Left lobe of liver (tissue), 2 donors: ENCODE results near the gene ARMC7. TPM values are rescaled to one million over a fixed set of nuclear protein-coding genes. Genes with fewer than 3 reads are reported as not detected.
A peak's percentile ranks its signal among the peaks of the same experiment; 100 is the strongest.

Experiments
- ATAC-seq: fragments of 200-7000 bp; cut with Tn5 transposase; one replicate; pipeline ENCODE4 v1.9.1; 2020; ENCODE audit warnings: mild to moderate bottlenecking, moderate library complexity
- DNase-seq: peaks from one replicate; pipeline ENCODE4 v3.0.0-alpha.2; 2020; ENCODE audit warnings: low spot score
- total RNA-seq: library from RNA; stranded (reverse); gene quantifications from one replicate; pipeline ENCODE4 v1.2.1, GENCODE V29; 2021
- donor health status: DM: no; HTN: no; CAD: no; lungs with moderate emphysema.
- donor health status: DM: no; HTN: yes; CAD: no.

ARMC7 gene
- total RNA-seq, 1 donor from 2014 or later = 5.6 TPM

GRCh38 chr17:75098861-75099260 lies 10.9 kb upstream of the ARMC7 start:
- no peak for ATAC-seq
- DNase-seq = no peak

- DNase-seq (no peak), ATAC-seq (no peak)
Observed at GRCh38 chr17:75099881-75100595, 9.7 kb upstream of the ARMC7 start.

DNA sequence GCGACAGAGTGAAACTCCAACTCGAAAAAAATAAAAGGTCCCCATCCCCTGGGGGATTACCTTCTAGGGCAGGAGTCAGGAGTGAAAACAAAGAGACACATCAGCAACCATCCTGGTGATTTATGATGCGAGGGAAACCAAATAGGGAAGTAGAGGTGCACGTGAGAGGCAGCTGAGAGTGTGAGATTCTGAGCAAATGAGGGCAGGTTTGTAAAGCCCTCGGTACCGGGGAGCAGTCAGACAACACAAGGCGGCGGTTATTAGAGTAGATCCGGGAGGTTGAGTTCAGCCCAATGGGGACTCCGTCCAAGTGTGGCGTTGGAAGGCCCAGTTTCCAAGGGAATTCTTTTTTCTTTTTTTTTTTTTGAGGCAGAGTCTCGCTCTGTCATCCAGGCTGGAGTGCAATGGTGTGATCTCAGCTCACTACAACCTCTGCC lies 7.4 kb upstream of the ARMC7 start:
- ATAC-seq (no peak), DNase-seq (no peak)

- DNase-seq (no peak), ATAC-seq (no peak)
Observed at GRCh38 chr17:75103601-75104554, 5.9 kb upstream of the ARMC7 start.

GRCh38 chr17:75105126-75106080 lies 4.4 kb upstream of the ARMC7 start:
- ATAC-seq = peak; percentile 75
- no peak for DNase-seq

GRCh38 chr17:75108193-75108592 lies 1.6 kb upstream of the ARMC7 start:
- no peak for ATAC-seq
- DNase-seq = no peak

GRCh38 chr17:75109046-75109406 lies 743 bp upstream of the ARMC7 start:
- DNase-seq (no peak), ATAC-seq (no peak)

DNA sequence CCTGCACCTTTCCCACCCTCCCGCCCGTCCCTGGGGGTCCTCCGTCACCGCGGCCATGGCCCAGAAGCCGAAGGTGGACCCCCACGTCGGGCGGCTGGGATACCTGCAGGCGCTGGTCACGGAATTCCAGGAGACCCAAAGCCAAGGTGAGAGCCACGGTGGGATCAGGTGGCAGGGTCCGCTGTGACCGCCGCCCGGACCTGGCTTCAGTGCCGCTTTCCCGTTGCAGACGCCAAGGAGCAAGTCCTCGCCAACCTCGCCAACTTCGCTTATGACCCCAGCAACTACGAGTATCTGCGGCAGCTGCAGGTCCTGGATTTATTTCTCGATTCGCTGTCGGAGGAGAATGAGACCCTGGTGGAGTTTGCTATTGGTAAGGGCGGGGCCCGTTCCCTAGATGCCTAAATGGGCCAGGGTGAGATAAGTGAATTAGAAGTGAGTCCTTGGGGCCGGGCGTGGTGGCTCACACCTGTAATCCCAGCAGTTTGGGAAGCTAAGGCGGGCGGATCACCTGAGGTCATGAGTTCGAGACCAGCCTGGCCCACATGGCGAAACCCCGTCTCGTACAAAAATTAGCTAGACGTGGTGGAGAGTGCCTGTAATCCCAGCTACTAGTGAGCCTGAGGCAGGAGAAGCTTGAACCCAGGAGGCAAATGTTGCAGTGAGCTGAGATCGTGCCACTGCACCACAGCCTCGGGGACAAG lies 617 bp downstream of the ARMC7 start:
- DNase-seq = no peak

GRCh38 chr17:75111777-75112335 lies 2.1 kb downstream of the ARMC7 start:
- DNase-seq (no peak), ATAC-seq (no peak)

More for the DNA sequence above, 617 bp downstream of the ARMC7 start:
- ATAC-seq = peak; percentile 15

- peak; percentile 85 for ATAC-seq
- DNase-seq = peak; percentile 86
Observed at GRCh38 chr17:75113798-75114551, 4.2 kb downstream of the ARMC7 start.

- no peak for DNase-seq
Observed at GRCh38 chr17:75114552-75115314, 5.0 kb downstream of the ARMC7 start.

DNA sequence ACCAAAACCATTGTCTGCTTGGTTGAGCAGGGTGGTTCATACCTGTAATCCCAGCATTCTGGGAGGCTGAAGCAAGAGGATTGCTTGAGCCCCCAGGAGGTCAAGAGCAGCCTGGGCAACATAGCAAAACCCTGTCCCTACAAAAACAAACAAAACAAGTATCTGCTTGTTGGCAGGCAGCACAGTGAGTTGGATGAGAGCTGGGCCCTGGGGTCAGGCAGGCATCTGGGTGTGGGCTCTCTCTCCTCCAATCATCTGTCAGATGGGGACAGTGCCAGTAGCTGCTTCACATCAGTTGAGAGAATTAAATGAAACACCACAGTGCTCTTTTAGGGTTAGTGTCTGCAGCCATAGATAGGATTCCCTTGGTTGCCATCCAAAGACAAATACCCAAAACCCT lies 5.8 kb downstream of the ARMC7 start:
- no peak for ATAC-seq

More at GRCh38 chr17:75114552-75115314, 5.0 kb downstream of the ARMC7 start:
- ATAC-seq = no peak

DNA sequence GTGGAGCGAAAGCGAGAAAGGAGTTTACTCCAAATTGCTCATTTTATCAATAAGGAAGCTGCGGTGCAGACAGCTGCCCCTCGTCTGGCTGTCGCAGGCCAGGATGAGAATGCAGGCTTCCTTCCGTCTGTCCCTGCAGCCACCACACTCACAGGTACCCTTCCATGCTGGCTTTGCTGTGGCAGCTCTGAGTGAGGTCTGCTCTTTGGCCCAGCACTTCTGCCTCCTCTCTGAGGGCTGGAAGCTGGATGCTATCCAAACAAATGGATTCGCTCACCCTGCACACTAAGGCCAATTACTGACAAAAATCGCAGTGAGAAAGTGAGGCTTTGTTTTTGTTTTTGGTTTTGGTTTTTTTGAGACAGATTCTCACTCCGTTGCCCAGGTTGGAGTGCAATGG lies 7.0 kb downstream of the ARMC7 start:
- ATAC-seq (no peak), DNase-seq (no peak)

More for the DNA sequence above, 5.8 kb downstream of the ARMC7 start:
- DNase-seq = no peak

DNA sequence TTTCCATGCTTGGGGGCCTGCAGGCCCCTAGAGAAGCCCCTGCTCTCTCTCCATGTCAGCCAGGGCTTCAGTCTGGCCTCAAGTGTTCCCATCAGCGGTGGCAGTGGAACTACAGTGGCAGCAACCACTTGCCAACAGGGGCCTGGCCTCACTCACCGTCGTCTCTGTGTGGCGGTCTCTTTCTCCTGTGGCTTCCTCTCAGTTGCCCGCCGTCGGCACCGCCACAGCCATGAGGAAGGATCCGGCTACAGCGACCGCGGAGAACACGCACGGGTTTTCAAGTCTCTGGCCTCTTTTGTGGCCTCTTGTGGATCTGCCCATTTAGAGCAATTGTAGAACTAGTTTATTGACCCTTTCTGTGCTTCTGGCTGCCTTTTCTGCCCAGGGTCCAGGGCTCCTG lies 8.5 kb downstream of the ARMC7 start:
- ATAC-seq (no peak), DNase-seq (no peak)

DNA sequence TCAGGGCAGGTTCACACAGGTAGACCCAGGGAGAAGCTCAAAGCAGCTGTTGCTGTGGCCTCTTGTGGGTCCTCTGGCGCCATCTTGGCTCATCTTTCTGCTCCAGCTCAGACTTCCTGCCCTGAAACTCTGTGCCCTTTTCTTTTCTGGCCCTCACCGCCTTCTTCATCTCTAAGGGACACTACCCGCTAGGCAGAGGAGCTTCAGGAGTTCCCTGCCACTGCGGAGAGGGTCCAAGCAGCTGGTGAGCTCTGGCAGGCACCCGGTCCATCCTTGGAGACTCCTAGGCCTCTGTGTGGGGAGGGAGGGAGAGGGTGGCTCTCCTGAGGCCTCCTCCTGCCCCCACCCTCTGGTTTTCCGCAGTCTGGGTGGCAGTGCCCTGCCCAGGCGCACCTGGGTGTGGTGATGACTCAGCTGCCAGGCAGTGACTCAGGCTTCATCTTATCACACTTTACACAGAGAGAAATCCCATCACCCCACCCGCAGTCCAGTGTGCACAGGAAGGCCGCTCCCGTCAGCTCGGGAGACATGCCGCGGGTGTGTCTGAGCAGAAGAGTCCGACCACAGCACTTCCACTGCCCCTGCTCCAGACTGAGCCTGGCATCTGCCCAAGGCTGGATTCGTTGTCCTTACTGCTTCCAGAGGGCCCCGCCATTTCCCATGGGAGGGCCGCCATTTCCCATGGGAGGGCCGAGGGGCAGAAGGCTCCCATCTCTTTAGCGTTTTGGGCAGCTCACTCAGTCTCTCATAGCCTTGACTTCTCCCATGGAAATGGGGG lies 14.5 kb downstream of the ARMC7 start:
- DNase-seq (no peak), ATAC-seq (peak; percentile 68)

DNA sequence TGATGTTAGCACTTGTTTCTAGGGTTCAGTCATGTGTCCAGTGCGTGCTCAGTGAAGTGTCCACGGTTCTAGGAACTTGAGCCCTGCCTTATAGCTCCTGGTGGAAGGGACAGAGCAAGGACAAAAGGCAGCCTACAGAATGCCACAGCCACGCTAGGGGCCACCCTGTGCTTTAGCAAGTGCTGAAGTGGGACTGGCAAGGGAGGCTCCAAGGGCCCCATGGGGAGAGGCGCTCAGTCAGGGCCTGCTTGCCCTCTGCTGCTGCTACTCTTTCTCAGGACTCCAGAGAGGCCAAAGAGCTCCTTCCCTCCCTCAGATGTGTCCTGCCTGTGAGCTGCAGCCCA lies 15.0 kb downstream of the ARMC7 start:
- DNase-seq (no peak), ATAC-seq (no peak)

GRCh38 chr17:75125984-75126383 lies 16.2 kb downstream of the ARMC7 start:
- DNase-seq = no peak
- ATAC-seq = no peak

- no peak for DNase-seq
Observed at GRCh38 chr17:75126954-75127353, 17.2 kb downstream of the ARMC7 start.

More at GRCh38 chr17:75126954-75127353, 17.2 kb downstream of the ARMC7 start:
- no peak for ATAC-seq
